ENCODE measurements around the gene NRIP1. TPM values are rescaled to one million over a fixed set of nuclear protein-coding genes. Genes with fewer than 3 reads are reported as not detected.

The NRIP1 gene
- total RNA-seq, 2 experiments from 2014 or later, result 12.0 to 13.8 TPM

DNA sequence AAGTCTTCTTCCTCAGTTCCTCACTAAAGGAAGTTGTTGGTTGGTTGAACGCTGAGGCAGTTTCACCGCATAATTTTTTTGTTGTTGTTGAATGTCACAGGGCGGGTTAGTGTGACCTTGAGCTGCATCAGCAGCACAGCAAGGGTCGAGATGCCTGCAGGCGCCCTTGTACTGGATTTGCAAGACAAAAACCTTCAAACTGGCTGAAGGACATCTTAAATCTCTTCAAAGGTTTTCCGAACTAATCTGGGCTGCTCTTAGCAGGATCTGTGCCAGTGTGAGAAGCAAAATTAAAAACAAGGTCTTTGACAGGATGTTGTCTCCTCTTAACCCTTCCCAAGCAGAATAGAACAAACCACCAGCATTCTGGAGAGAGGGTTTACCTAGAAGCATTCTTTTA lies 59.4 kb downstream of the NRIP1 start:
- Mint-ChIP-seq H3K27me3 (no peaks in the 10 kb centered on the region), H3K9me3 (no peaks in the 10 kb centered on the region), H3K36me3 (ENCODE audit: low read depth) (peaks cover 7% of the 10 kb centered on the region), H3K4me1 (peaks cover 43% of the 10 kb centered on the region), H3K27ac (peak overlapping the region; percentile 90), H3K4me3 (peak overlapping the region; percentile 53)
- peak; percentile 40 for DNase-seq
- ChIA-PET POLR2A (interaction anchor here (0.5 kb wide), 1 partner anchor 9 kb away, joined by 3 read pairs; no protein-coding TSS in a partner anchor), CTCF (no interaction called here)

GRCh38 chr21:15004721-15005370 lies 60.0 kb downstream of the NRIP1 start:
- peak overlapping the region; percentile 53 for H3K4me3 Mint-ChIP-seq
- H3K27me3 Mint-ChIP-seq, result no peaks in the 10 kb centered on the region
- H3K36me3 Mint-ChIP-seq (ENCODE audit: low read depth), result peaks cover 7% of the 10 kb centered on the region
- ChIA-PET CTCF (no interaction called here), POLR2A (no interaction called here)
- H3K4me1 Mint-ChIP-seq, result peaks cover 45% of the 10 kb centered on the region
- H3K9me3 Mint-ChIP-seq, result no peaks in the 10 kb centered on the region
- no peak for DNase-seq
- H3K27ac Mint-ChIP-seq, result peak overlapping the region; percentile 90

DNA sequence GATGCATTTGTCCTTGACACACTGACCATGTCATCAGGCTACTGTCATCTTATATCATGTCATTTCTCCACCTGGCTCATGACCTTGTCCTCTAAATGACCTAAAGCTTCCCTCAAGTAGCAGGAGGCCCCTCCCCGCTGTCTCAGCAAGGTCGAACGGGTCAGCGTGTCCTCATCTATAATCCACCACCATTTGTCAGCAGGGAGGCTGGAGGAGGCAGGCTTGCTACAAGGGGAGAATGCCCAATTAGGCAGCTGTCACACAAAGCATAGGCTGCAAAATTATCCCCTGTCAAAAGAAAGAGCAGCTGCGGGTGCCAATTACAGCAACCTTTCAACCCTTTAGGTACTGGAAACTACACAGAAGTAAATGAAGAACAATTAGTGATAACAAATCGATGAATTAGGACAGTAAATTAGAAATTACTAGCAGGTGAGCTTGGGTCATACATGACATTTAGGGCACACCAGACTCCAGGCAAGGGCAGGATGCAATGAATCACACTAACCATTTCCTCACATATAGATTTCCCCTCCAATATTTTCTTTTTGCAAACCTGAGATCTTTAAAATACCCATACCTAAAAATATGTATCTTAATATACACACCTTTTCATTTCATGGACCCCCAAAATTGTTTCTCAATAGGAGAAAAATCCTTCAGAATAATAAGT lies 61.2 kb downstream of the NRIP1 start:
- Mint-ChIP-seq H3K4me1 (peaks cover 46% of the 10 kb centered on the region), H3K4me3 (no peak overlapping the region), H3K9me3 (no peaks in the 10 kb centered on the region), H3K27ac (no peak overlapping the region), H3K36me3 (ENCODE audit: low read depth) (peaks cover 5% of the 10 kb centered on the region), H3K27me3 (no peaks in the 10 kb centered on the region)
- ChIA-PET CTCF (no interaction called here), POLR2A (no interaction called here)
- DNase-seq, result no peak

GRCh38 chr21:15001857-15002606 lies 62.8 kb downstream of the NRIP1 start:
- H3K9me3 Mint-ChIP-seq, result no peaks in the 10 kb centered on the region
- ChIA-PET CTCF (no interaction called here), POLR2A (interaction anchor here (0.6 kb wide), 1 partner anchor 54 kb away, joined by 4 read pairs; no protein-coding TSS in a partner anchor)
- peaks cover 46% of the 10 kb centered on the region for H3K4me1 Mint-ChIP-seq
- no peak for DNase-seq
- H3K4me3 Mint-ChIP-seq, result no peak overlapping the region
- no peaks in the 10 kb centered on the region for H3K27me3 Mint-ChIP-seq
- peaks cover 5% of the 10 kb centered on the region for H3K36me3 Mint-ChIP-seq (ENCODE audit: low read depth)
- H3K27ac Mint-ChIP-seq, result no peak overlapping the region

- Mint-ChIP-seq H3K4me3 (no peak overlapping the region), H3K27me3 (no peaks in the 10 kb centered on the region), H3K9me3 (no peaks in the 10 kb centered on the region), H3K27ac (no peak overlapping the region), H3K36me3 (ENCODE audit: low read depth) (peaks cover 5% of the 10 kb centered on the region), H3K4me1 (peaks cover 37% of the 10 kb centered on the region)
- POLR2A ChIA-PET, result interaction anchor here (0.6 kb wide), 2 partner anchors 55 to 321 kb away, joined by 3 to 4 read pairs; no protein-coding TSS in a partner anchor
- CTCF ChIA-PET, result no interaction called here
- DNase-seq, result no peak
Measured at GRCh38 chr21:15001113-15001512, 63.7 kb downstream of the NRIP1 start.

DNA sequence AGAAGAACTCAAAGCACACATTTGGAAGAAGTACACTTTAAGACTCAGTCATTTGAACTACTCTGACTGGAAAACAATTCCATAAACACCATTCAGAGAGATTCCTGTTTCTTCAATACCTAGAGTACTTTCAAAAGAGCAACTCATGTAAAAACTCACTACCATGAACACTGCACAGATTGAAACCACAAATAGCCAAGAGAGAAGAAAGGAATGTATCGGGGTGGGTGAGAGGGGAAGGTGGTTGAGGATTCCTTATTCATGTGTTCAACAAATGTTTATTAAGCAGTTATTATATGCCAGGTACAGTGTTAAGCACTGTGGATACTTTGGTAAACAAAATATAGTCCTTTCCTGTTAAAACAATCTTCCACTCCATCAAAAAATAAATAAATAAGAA lies 64.7 kb downstream of the NRIP1 start:
- Mint-ChIP-seq H3K27me3 (no peaks in the 10 kb centered on the region), H3K4me1 (peaks cover 28% of the 10 kb centered on the region), H3K27ac (no peak overlapping the region), H3K36me3 (ENCODE audit: low read depth) (peaks cover 5% of the 10 kb centered on the region), H3K9me3 (no peaks in the 10 kb centered on the region), H3K4me3 (no peak overlapping the region)
- no peak for DNase-seq
- ChIA-PET POLR2A (no interaction called here), CTCF (no interaction called here)

DNA sequence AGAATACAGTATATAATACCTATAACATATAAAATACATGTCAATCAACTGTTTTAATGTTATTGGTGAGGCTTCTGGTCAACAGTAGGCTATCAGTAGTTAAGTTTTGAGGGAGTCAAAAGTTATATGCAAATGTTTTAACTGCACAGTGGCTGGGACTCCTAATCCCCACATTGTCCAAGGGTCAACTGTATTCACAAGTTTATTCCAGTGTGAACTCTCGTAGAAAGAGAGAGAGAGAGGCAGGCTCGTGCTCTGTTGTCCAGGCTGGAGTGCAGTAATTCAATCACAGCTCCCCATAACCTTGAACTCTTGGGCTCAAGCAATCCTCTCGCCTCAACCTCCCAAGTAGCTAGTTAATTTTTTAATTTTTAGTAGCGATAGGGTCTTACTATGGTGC lies 66.0 kb downstream of the NRIP1 start:
- H3K27me3 Mint-ChIP-seq, result no peaks in the 10 kb centered on the region
- no peak for DNase-seq
- H3K4me3 Mint-ChIP-seq, result no peak overlapping the region
- no peaks in the 10 kb centered on the region for H3K9me3 Mint-ChIP-seq
- ChIA-PET POLR2A (no interaction called here), CTCF (no interaction called here)
- no peak overlapping the region for H3K27ac Mint-ChIP-seq
- H3K4me1 Mint-ChIP-seq, result peaks cover 16% of the 10 kb centered on the region
- peaks cover 5% of the 10 kb centered on the region for H3K36me3 Mint-ChIP-seq (ENCODE audit: low read depth)

- H3K4me1 Mint-ChIP-seq, result peaks cover 11% of the 10 kb centered on the region
- peaks cover under 1% of the 10 kb centered on the region for H3K36me3 Mint-ChIP-seq (ENCODE audit: low read depth)
- no peaks in the 10 kb centered on the region for H3K9me3 Mint-ChIP-seq
- DNase-seq, result no peak
- POLR2A ChIA-PET, result no interaction called here
- H3K27ac Mint-ChIP-seq, result no peak overlapping the region
- CTCF ChIA-PET, result no interaction called here
- H3K27me3 Mint-ChIP-seq, result no peaks in the 10 kb centered on the region
- no peak overlapping the region for H3K4me3 Mint-ChIP-seq
Measured at GRCh38 chr21:14998336-14998735, 66.5 kb downstream of the NRIP1 start.

DNA sequence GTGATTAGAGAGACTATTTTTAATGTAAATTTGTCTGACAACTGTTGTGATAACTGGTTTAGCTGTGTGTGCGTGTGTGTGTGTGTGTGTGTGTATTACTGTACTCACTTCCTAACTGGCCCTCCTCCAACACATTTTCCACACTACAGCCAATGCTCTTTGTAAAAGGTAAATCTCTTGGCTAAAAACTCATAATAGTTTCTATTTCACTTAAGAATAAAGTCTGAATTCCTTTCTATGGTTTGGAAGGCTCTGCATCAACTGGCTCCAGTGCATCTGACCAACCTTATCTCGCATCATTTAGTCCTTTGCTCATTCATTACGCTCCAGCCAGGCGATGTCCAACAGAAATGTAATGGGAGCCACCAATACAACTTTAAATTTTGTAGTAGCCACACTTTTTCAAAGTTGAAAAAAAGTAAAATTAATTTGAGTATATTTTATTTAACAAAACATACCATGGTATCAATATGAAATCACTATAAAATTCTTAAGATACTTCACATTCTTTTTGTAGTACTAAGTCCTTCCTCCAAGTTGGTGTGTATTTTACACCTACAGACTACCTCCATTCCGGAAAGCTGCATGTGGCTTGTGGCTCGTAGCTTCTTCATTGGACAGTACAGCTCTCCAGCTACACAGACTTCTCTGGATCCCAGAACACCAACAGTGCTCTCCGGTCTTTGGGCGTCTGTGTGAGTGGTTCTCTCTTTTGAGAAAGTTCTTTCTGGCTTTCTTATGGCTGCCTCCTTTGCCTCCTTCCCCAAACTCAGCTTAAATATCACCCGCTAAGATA lies 68.9 kb downstream of the NRIP1 start:
- H3K9me3 Mint-ChIP-seq, result no peaks in the 10 kb centered on the region
- H3K27me3 Mint-ChIP-seq, result no peaks in the 10 kb centered on the region
- no peak overlapping the region for H3K27ac Mint-ChIP-seq
- POLR2A ChIA-PET, result no interaction called here
- no peak overlapping the region for H3K4me3 Mint-ChIP-seq
- DNase-seq, result no peak
- peaks cover 2% of the 10 kb centered on the region for H3K36me3 Mint-ChIP-seq (ENCODE audit: low read depth)
- CTCF ChIA-PET, result interaction anchor here (0.7 kb wide), 1 partner anchor 119 kb away, joined by 3 read pairs; no protein-coding TSS in a partner anchor
- H3K4me1 Mint-ChIP-seq, result peaks cover 4% of the 10 kb centered on the region

DNA sequence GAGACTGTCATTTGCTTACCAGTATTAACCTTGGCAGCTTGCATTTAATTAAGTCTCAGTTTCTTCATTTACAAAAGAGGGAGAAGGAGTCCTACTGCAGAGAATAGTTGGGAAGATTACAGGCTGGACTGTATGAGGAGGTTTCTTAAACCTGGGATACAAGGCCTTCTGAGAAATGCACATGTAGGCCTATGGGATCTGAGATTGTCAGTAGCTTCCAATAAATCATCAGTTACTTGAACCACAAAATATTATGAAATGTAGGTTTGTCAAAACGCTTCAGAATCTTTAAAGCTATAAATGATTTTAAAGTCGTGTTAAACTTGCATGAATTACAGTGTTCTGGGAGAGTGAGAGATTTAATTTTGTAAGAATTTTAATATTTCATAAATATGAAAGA lies 69.6 kb downstream of the NRIP1 start:
- ChIA-PET CTCF (interaction anchor here (0.7 kb wide), 1 partner anchor 119 kb away, joined by 3 read pairs; no protein-coding TSS in a partner anchor), POLR2A (no interaction called here)
- Mint-ChIP-seq H3K4me3 (no peak overlapping the region), H3K36me3 (ENCODE audit: low read depth) (peaks cover 3% of the 10 kb centered on the region), H3K27me3 (no peaks in the 10 kb centered on the region), H3K27ac (no peak overlapping the region), H3K4me1 (peaks cover 5% of the 10 kb centered on the region), H3K9me3 (no peaks in the 10 kb centered on the region)
- DNase-seq, result no peak

GRCh38 chr21:14993115-14993514 lies 71.7 kb downstream of the NRIP1 start:
- no peaks in the 10 kb centered on the region for H3K9me3 Mint-ChIP-seq
- no peak overlapping the region for H3K27ac Mint-ChIP-seq
- ChIA-PET POLR2A (no interaction called here), CTCF (no interaction called here)
- no peak for DNase-seq
- H3K36me3 Mint-ChIP-seq (ENCODE audit: low read depth), result peaks cover 4% of the 10 kb centered on the region
- H3K27me3 Mint-ChIP-seq, result no peaks in the 10 kb centered on the region
- peaks cover 8% of the 10 kb centered on the region for H3K4me1 Mint-ChIP-seq
- H3K4me3 Mint-ChIP-seq, result no peak overlapping the region

DNA sequence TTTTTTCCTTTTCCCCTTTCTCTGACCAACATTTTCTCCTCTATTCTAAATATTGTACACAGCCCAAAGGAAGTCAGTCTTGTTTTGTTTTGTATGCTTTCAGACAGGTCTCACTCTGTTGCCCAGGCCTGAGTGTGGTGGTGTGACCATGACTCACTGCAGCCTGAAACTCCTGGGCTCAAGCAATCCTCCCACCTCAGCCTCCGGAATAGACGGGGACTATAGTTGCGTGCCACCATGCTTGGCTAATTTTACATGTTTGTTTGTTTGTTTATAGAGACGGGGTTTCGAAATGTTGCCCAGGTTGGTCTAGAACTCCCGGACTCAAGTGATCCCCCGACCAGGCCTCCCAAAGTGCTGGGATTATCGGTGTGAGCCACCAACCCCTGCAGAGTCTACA lies 72.8 kb downstream of the NRIP1 start:
- Mint-ChIP-seq H3K27ac (no peak overlapping the region), H3K9me3 (no peaks in the 10 kb centered on the region), H3K36me3 (ENCODE audit: low read depth) (peaks cover 4% of the 10 kb centered on the region), H3K27me3 (no peaks in the 10 kb centered on the region), H3K4me3 (no peak overlapping the region), H3K4me1 (peaks cover 8% of the 10 kb centered on the region)
- DNase-seq, result no peak
- POLR2A ChIA-PET, result no interaction called here
- CTCF ChIA-PET, result no interaction called here

DNA sequence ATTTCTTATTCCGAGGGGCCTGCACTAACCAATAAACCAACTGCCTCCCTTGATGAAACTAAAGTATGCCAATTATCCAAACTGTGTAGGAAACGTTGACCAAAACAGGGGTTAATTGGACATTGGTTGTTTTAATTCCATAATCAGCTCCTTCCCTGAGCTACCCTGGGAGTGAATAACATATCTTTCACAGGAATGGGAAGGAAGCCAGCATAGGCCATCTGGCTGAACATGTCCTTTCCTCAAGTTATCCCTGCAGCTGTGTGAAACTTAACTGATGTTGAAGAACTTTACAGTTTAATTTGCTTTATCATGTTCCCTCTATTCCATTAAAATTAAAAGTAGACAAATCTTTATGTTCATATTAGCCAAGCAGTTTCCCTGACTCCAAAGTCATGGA lies 75.4 kb downstream of the NRIP1 start:
- CTCF ChIA-PET, result no interaction called here
- no peak for DNase-seq

More for the DNA sequence above, 75.4 kb downstream of the NRIP1 start:
- H3K4me1 Mint-ChIP-seq, result peaks cover 8% of the 10 kb centered on the region
- POLR2A ChIA-PET, result no interaction called here
- no peaks in the 10 kb centered on the region for H3K27me3 Mint-ChIP-seq
- H3K4me3 Mint-ChIP-seq, result no peak overlapping the region
- H3K36me3 Mint-ChIP-seq (ENCODE audit: low read depth), result peaks cover 4% of the 10 kb centered on the region
- no peak overlapping the region for H3K27ac Mint-ChIP-seq
- no peaks in the 10 kb centered on the region for H3K9me3 Mint-ChIP-seq
